SK-N-SH (cell line): ENCODE results near the gene EXOC6B.

ENCODE experiments used
- CTCF ChIP-seq: fragments of 200-600 bp; sonication (generic); IDR thresholded peaks from 2 replicates; pipeline ENCODE4 v1.6.1; 2017; ENCODE audit warnings: antibody characterized with exemption, mild to moderate bottlenecking, moderate library complexity
- EZH2phosphoT487 ChIP-seq: fragments of 200-600 bp; sonication (generic); IDR thresholded peaks from 2 replicates; pipeline ENCODE4 v1.6.1; 2017; ENCODE audit warnings: low read depth, mixed run types, mild to moderate bottlenecking, antibody characterized with exemption, moderate library complexity, borderline replicate concordance
- REST ChIP-seq: IDR thresholded peaks from 2 replicates; pipeline ENCODE4 v1.6.1; 2012; ENCODE audit warnings: mild to moderate bottlenecking, low read depth, low read length, moderate library complexity
- SIN3A ChIP-seq: IDR thresholded peaks from 2 replicates; pipeline ENCODE4 v1.6.1; 2012; ENCODE audit warnings: low read depth, mild to moderate bottlenecking, low read length, moderate library complexity, borderline replicate concordance
- TAF1 ChIP-seq: IDR thresholded peaks from 2 replicates; pipeline ENCODE4 v1.6.1; 2012; ENCODE audit warnings: low read depth, mild to moderate bottlenecking, low read length, moderate library complexity, borderline replicate concordance
- TF ChIP-seq, protein P1 (sequence below): fragments of 150-350 bp; IDR thresholded peaks from 2 replicates; pipeline ENCODE4 v1.6.1; 2017; ENCODE audit warnings: antibody characterized with exemption, low read length, low read depth, borderline replicate concordance

DNA sequence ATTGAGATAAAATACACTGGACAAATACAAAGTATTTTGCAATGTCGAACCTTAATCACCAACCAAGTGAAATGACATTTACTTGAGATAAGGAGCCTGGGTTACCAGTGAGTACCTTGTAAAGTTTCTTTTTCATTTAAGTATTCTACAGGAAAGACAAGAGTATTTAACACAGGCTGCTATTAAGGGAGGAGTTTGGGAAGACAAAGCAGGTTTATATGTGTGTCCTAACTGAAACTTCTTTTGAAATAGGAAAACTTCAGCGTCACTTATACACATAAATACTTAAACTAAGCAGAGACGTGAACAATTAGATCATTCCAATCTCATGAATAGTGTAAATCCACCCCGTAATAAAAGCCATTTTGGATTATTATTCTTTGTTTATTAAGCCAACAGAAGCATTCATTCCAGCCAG lies 551.4 kb downstream of the EXOC6B start:
- TF ChIP-seq CTCF, result no peak
- no peak for TF ChIP-seq EZH2phosphoT487
- TF ChIP-seq SIN3A, result no peak
- no peak for TF ChIP-seq REST
- no peak for TF ChIP-seq TAF1
- TF ChIP-seq, protein P1, sequence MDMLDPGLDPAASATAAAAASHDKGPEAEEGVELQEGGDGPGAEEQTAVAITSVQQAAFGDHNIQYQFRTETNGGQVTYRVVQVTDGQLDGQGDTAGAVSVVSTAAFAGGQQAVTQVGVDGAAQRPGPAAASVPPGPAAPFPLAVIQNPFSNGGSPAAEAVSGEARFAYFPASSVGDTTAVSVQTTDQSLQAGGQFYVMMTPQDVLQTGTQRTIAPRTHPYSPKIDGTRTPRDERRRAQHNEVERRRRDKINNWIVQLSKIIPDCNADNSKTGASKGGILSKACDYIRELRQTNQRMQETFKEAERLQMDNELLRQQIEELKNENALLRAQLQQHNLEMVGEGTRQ, result no peak
